T-helper 1 cell treated with Interleukin-12 subunit alpha and Interleukin-12 subunit beta and Interleukin-4 antibody, amounts not matched to agents 30 μg/mL and 1 μg/mL, for 36 hours (primary cell): ENCODE measurements around the gene THSD4.
"Not testable (repeated sequence)": the region's sequence is repeated elsewhere in the genome, so short reads cannot be mapped to it uniquely, and the experiment has no call there.

ENCODE experiments used
- H3K27ac Mint-ChIP-seq: one replicate; pipeline ENCODE4 v1.8.0; 2021; ENCODE audit warnings: mild to moderate bottlenecking, mixed read lengths
- H3K27me3 Mint-ChIP-seq: one replicate; pipeline ENCODE4 v1.8.0; 2021; ENCODE audit warnings: low read depth, mixed read lengths
- H3K36me3 Mint-ChIP-seq: one replicate; pipeline ENCODE4 v1.8.0; 2021; ENCODE audit warnings: low read depth, mixed read lengths
- H3K4me1 Mint-ChIP-seq: one replicate; pipeline ENCODE4 v1.8.0; 2021; ENCODE audit warnings: low read depth, mixed read lengths
- H3K4me3 Mint-ChIP-seq: one replicate; pipeline ENCODE4 v1.8.0; 2021; ENCODE audit warnings: mild to moderate bottlenecking, moderate library complexity, mixed read lengths
- H3K9me3 Mint-ChIP-seq: one replicate; pipeline ENCODE4 v1.8.0; 2021; ENCODE audit warnings: mixed read lengths

The THSD4 gene

DNA sequence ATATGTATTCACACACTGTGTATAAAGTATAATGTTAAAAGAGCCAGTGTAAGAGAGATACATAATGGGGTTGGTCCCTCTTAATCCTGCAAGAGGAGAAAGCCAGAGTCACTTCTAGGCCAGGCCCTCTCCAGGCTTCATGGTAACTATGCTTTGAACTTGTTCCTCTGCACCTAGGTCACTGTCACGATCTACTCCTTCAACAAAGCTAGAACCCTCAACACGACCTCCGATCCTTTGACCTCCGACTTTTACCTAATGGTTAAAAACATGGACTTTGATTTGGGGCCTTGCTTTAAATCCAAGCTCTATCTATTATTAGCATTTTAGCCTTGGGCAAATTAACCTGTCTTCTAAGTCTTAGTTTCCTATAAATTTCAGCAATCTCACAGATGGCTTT, 541.2 kb downstream of the THSD4 start:
- Mint-ChIP-seq H3K9me3 (no peaks in the 10 kb centered on the region), H3K27ac (no peak overlapping the region), H3K36me3 (no peaks in the 10 kb centered on the region), H3K4me1 (peaks cover 2% of the 10 kb centered on the region), H3K27me3 (peaks cover 23% of the 10 kb centered on the region), H3K4me3 (no peak overlapping the region)

DNA sequence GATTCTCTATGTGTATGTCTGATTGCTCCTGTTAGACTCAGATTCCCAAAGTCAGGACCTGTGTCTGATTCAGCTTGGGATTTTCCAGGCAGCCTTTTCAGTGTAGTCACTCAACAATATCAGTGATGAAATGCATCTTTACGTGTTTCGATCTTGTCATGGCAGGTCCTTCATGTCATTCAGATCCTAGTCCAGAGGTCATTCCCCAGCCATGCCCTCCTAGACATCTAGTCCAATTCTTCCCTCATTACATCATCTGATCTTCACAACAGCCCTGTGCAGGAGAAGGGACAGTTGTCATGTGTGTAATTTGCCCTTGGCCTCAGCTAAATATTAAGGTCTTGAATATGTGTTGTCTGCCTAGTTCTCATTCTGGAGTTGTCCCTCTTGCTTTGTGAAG, 541.9 kb downstream of the THSD4 start:
- Mint-ChIP-seq H3K9me3 (no peaks in the 10 kb centered on the region), H3K4me1 (peaks cover under 1% of the 10 kb centered on the region), H3K27ac (no peak overlapping the region), H3K4me3 (no peak overlapping the region), H3K27me3 (peaks cover 24% of the 10 kb centered on the region), H3K36me3 (no peaks in the 10 kb centered on the region)

DNA sequence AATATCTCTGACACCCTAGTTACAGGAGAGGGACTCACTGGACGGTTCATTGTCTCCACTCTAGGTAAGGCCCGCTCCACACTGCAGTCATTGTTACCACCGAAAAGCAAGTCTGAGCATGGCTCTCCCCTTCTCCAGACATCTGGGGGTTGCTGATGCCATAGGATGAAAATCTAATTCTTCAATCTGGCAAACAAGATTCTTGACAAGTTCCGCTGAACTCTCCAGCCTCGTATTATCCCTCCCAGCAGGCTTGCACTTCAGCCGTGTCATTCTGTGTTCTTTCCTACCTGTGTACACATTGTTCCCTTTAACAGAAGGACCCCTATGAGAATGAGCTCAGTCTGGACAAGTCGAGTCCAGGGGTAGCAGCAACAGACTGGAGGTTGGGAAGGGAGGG, 542.8 kb downstream of the THSD4 start:
- Mint-ChIP-seq H3K36me3 (no peaks in the 10 kb centered on the region), H3K4me1 (no peaks in the 10 kb centered on the region), H3K9me3 (no peaks in the 10 kb centered on the region), H3K4me3 (no peak overlapping the region), H3K27ac (no peak overlapping the region), H3K27me3 (peaks cover 23% of the 10 kb centered on the region)

DNA sequence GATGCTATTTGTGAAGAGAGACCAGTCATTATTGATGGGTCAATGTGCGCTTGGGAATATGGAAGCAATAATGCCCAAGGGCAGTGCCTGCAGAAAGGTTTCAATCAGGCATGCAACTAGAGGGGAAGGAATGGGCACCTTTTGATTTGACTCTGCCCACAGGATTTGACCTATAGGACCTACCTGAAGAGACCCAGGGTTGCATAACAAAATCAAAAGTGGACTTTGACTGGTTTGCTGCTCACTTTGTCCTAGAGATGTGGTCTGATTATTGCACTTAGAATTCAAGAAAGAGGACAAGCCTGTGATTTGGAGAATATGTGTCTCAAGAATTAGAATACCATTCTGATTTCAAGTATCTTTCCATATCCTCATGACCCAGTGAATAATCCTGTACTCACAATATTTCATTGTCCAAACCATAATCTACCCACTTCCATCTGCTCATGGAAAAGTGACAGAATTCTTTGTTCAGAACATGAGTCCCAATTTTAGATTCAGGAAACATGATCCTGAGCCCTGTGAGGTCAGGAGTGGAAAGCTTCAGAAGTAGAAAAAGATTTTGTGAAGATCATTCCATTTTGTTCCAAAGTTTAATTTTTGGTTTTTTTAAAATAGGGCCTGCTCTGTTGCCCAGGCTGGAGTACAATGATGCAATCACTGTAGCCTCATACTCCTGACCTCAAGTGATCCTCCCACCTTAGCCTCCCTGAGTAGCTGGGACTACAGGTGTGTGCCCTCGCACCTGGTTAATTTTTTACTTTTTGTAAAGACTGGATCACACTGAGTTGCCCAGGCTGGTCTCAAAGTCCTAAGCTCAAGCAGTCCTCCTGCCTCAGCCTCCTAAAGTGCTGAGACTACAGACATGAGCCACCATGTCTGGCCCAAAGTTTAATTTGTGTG, 543.8 kb downstream of the THSD4 start:
- no peaks in the 10 kb centered on the region for H3K9me3 Mint-ChIP-seq
- H3K4me1 Mint-ChIP-seq: no peaks in the 10 kb centered on the region
- H3K36me3 Mint-ChIP-seq: no peaks in the 10 kb centered on the region
- no peak overlapping the region for H3K27ac Mint-ChIP-seq
- H3K4me3 Mint-ChIP-seq: no peak overlapping the region
- H3K27me3 Mint-ChIP-seq: peaks cover 20% of the 10 kb centered on the region

DNA sequence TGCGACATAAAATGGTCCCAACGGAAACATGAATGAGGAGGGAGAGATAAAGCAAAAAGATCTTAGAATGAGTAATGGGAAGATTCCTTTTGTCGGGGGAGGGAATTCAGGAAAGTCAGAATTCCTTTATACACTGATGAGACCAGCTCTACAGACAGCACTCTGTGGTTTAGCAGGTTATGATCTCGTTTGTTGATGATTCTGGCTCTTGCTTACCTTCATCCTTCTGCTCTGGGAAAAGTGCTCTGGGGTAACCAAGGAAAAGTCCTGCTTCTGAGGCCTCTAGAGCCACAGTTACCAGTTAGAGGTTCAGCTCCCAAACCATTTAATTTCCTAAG, 544.4 kb downstream of the THSD4 start:
- no peak overlapping the region for H3K27ac Mint-ChIP-seq
- no peaks in the 10 kb centered on the region for H3K9me3 Mint-ChIP-seq
- H3K4me1 Mint-ChIP-seq: no peaks in the 10 kb centered on the region
- H3K4me3 Mint-ChIP-seq: no peak overlapping the region
- H3K27me3 Mint-ChIP-seq: peaks cover 23% of the 10 kb centered on the region
- H3K36me3 Mint-ChIP-seq: no peaks in the 10 kb centered on the region

DNA sequence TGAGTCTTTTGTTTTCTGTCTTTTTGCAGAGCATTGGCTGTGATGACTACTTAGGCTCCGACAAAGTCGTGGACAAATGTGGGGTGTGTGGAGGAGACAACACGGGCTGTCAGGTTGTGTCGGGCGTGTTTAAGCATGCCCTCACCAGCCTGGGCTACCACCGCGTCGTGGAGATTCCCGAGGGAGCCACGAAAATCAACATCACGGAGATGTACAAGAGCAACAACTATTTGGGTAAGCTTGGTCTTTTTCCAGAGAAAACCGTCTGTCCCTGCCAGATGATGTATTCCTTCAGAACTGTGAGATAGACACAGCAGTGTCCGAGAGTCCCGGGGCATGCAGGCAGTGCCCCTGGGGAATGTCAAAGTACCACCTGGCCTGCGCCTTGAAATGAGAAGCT, 545.2 kb downstream of the THSD4 start:
- Mint-ChIP-seq H3K27ac (no peak overlapping the region), H3K27me3 (peaks cover 23% of the 10 kb centered on the region), H3K4me1 (no peaks in the 10 kb centered on the region), H3K36me3 (no peaks in the 10 kb centered on the region), H3K4me3 (no peak overlapping the region), H3K9me3 (no peaks in the 10 kb centered on the region)

DNA sequence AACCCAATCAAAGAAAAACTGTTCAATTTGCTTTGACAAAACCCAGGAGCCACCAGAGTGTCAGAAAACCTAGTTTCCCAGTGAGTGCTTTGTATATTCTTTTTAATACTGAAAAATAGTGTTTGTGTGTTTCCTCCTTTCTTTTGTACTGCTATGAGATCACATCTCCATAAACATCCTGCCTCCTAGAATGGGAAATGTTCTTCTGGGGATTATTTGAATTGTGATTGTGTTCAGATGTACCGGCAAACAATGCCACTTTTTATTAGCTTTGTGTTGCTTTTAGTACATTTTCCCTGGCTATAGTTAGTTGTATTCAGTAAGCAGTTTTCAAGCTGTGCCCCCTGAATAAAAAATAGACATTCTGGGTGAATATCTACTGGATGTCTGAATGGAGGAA, 547.0 kb downstream of the THSD4 start:
- Mint-ChIP-seq H3K27ac (no peak overlapping the region), H3K4me3 (no peak overlapping the region), H3K27me3 (peaks cover 23% of the 10 kb centered on the region), H3K9me3 (no peaks in the 10 kb centered on the region), H3K36me3 (no peaks in the 10 kb centered on the region), H3K4me1 (no peaks in the 10 kb centered on the region)

DNA sequence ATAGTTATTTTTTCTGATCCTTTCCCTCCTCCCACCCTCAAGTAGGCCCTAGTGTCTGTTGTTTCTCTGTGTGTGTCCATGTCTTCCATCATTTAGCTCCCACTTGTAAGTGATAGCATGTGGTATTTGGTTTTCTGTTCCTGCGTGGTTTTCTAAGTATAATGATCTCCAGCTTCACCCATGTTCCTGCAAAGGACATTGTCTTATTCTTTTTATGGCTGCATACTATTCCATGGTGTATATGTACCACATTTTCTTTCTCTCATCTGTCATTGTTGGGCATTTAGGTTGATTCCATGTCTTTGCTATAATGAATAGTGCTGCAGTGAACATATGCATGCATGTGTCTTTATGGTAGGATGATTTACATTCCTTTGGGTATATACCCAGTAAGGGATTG, 549.4 kb downstream of the THSD4 start:
- no peak overlapping the region for H3K27ac Mint-ChIP-seq
- no peak overlapping the region for H3K4me3 Mint-ChIP-seq
- no peaks in the 10 kb centered on the region for H3K9me3 Mint-ChIP-seq
- H3K27me3 Mint-ChIP-seq: peaks cover 26% of the 10 kb centered on the region
- no peaks in the 10 kb centered on the region for H3K4me1 Mint-ChIP-seq
- H3K36me3 Mint-ChIP-seq: no peaks in the 10 kb centered on the region

DNA sequence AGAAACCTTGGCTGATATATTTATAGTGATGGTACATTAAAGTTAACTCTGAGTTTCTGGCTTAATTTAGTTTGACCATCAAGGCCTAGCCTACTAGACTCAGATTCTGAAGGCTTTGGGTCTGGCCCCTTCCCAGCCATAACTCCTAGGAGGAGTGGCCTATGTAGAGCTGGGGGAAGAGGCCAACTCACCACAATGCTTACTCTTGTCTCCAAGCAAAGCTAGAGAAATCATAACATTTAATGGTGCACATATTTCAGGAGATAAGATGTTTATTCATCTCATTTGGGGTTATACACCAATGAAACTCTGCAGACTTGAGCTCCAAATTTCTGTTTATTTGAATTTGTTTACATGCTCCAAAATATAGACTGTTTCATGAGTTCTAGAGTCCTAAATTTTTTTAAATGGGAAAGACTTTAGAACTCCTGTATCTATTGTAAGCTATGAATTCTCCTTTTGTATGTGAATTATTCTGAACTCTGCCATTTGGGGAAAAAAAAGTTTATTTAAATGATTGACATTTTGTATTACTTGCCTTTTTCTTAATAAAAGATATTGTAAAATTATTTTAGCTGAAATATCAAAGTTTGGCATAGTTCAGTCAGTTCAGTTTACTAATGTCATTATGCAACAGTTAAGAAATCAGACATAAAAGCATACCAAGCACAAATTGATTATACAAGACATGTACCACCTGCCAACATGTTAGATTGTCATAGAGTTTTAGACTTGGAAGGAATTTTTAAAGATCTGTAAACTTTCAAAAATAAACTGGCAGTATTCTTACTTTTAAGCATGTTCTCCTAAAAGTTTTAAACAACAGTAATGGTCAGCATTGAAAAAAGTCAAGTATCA, 551.7 kb downstream of the THSD4 start:
- Mint-ChIP-seq H3K27me3 (peaks cover 26% of the 10 kb centered on the region), H3K27ac (no peak overlapping the region), H3K4me1 (no peaks in the 10 kb centered on the region), H3K9me3 (peaks cover 3% of the 10 kb centered on the region), H3K36me3 (no peaks in the 10 kb centered on the region), H3K4me3 (no peak overlapping the region)

DNA sequence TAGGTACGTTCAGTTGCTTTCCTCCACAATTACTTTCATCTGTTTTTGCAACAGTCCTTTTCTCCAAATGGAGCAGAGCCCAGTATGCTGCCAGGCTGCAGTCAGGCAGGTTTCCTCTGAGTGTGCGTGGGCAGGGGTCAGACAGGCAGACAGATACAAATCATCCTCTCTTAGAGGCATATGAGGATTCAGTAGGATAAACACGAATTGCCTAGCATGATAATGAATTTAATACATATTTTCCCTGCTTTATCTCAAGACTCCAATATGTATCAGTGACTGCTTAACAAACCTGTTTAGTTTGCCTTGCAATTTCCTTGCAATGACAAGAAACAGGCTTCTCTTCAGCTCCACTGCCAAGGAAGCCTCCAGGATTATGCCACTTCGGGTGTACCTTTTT, 554.4 kb downstream of the THSD4 start:
- Mint-ChIP-seq H3K4me1 (no peaks in the 10 kb centered on the region), H3K27me3 (peaks cover 26% of the 10 kb centered on the region), H3K4me3 (no peak overlapping the region), H3K36me3 (no peaks in the 10 kb centered on the region), H3K27ac (no peak overlapping the region), H3K9me3 (peaks cover 3% of the 10 kb centered on the region)

DNA sequence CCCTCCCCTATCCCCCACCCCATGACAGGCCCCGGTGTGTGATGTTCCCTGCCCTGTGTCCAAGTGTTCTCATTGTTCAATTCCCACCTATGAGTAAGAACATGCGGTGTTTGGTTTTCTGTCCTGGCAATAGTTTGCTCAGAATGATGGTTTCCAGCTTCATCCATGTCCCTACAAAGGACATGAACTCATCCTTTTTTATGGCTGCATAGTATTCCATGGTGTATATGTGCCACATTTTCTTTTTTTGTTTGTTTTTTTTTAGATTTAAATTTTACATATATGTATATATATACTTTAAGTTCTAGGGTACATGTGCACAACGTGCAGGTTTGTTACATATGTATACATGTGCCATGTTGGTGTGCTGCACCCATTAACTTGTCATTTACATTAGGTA, 555.0 kb downstream of the THSD4 start:
- peaks cover 28% of the 10 kb centered on the region for H3K27me3 Mint-ChIP-seq
- not testable (repeated sequence) for H3K36me3 Mint-ChIP-seq, H3K4me3 Mint-ChIP-seq, H3K4me1 Mint-ChIP-seq, H3K27ac Mint-ChIP-seq, H3K9me3 Mint-ChIP-seq

DNA sequence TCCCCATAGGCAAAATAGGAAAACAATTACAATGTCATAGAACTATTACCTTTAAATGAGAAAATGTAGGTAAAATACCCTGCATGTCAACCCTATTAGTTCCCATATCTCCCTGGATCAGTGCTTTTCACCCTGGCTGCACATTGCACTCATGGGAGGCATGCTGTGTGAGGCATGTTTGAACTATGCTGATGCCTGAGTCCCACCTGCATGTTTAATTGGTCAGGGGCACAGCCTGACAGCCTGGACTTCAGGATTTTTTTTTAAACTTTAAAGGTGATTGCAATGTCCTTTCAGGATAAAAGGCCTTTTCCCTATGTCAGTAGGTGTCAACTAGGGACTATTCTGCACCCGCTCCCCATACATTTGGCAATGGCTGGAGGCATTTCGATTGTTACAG, 559.1 kb downstream of the THSD4 start:
- H3K4me3 Mint-ChIP-seq: no peak overlapping the region
- no peaks in the 10 kb centered on the region for H3K36me3 Mint-ChIP-seq
- peaks cover 21% of the 10 kb centered on the region for H3K27me3 Mint-ChIP-seq
- H3K4me1 Mint-ChIP-seq: peaks cover 26% of the 10 kb centered on the region
- H3K27ac Mint-ChIP-seq: no peak overlapping the region
- H3K9me3 Mint-ChIP-seq: peaks cover 3% of the 10 kb centered on the region

DNA sequence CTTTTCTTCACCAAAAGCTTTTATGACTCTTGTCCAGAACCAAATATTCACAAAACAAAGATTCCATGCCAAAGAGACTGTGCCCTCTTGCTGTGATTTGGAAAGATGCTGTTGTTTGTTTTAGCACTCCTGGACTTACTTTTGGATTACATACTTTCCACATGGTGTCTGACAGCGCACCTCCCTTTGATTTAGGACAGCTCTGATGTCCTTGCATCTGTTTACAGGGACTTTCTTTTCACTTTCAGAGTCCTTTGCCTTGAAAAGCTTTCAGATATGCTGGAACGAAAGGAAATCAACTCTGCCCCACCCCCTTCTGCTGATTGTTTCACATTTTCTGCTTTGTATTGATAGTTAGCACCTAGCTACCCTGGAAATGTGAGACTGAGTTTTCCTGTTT, 562.1 kb downstream of the THSD4 start:
- Mint-ChIP-seq H3K4me3 (no peak overlapping the region), H3K36me3 (no peaks in the 10 kb centered on the region), H3K27me3 (peaks cover 9% of the 10 kb centered on the region), H3K9me3 (no peaks in the 10 kb centered on the region), H3K27ac (no peak overlapping the region), H3K4me1 (peaks cover 26% of the 10 kb centered on the region)

DNA sequence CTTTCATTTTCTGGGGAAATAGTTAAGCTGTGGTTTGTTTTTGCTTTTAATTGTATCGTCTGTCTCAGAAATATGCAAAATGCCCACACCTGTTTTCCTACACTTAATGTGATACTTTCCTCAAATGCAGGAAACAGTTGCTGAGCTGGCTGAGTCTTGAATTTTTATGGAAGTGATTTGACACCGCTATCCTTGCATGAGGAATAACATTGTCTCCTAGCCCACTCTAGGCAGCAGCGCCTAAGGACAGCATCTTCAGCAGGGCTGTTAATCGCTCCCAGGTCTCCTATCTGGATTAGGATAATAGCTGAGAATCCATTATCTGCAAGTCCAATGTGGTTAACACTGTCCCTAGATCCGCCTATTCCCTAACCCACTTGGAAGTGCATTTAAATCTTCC, 562.5 kb downstream of the THSD4 start:
- H3K36me3 Mint-ChIP-seq: no peaks in the 10 kb centered on the region
- no peak overlapping the region for H3K4me3 Mint-ChIP-seq
- H3K27ac Mint-ChIP-seq: no peak overlapping the region
- H3K4me1 Mint-ChIP-seq: peaks cover 26% of the 10 kb centered on the region
- peaks cover 9% of the 10 kb centered on the region for H3K27me3 Mint-ChIP-seq
- H3K9me3 Mint-ChIP-seq: no peaks in the 10 kb centered on the region

GRCh38 chr15:71678191-71678590, 562.9 kb downstream of the THSD4 start:
- Mint-ChIP-seq H3K27me3 (peaks cover 11% of the 10 kb centered on the region), H3K36me3 (no peaks in the 10 kb centered on the region), H3K4me3 (no peak overlapping the region), H3K27ac (no peak overlapping the region), H3K9me3 (no peaks in the 10 kb centered on the region), H3K4me1 (peaks cover 26% of the 10 kb centered on the region)
